Type B pancreatic cell (in vitro differentiated cells): Measurements from ENCODE around the gene LALBA. TPM values are rescaled to one million over a fixed set of nuclear protein-coding genes. Genes with fewer than 3 reads are reported as not detected.

Source experiments
- DNase-seq: peaks from one replicate; pipeline ENCODE4 v3.0.0; 2021; ENCODE audit warnings: mixed read lengths; ENCODE audit not compliant: unreplicated experiment; ENCODE audit errors: extremely low spot score
- H3K27ac Mint-ChIP-seq: 2 replicates; pipeline ENCODE4 v1.8.0; 2021; ENCODE audit warnings: mild to moderate bottlenecking, mixed read lengths
- H3K27me3 Mint-ChIP-seq: 2 replicates; pipeline ENCODE4 v1.8.0; 2021; ENCODE audit warnings: mixed read lengths
- H3K36me3 Mint-ChIP-seq: 2 replicates; pipeline ENCODE4 v1.8.0; 2021; ENCODE audit warnings: mixed read lengths
- H3K4me1 Mint-ChIP-seq: one replicate; pipeline ENCODE4 v1.8.0; 2021; ENCODE audit warnings: mixed read lengths; ENCODE audit not compliant: unreplicated experiment
- H3K4me3 Mint-ChIP-seq: 2 replicates; pipeline ENCODE4 v1.8.0; 2021; ENCODE audit warnings: mild to moderate bottlenecking, mixed read lengths
- H3K9me3 Mint-ChIP-seq: 2 replicates; pipeline ENCODE4 v1.8.0; 2021; ENCODE audit warnings: mixed read lengths
- total RNA-seq: library from RNA; stranded (reverse); gene quantifications from 2 replicates; pipeline ENCODE4 v1.2.1, GENCODE V29; 2021; ENCODE audit warnings: low replicate concordance
- TF ChIP-seq, protein P1 (sequence below): fragments of 200-600 bp; sonication (generic); conservative IDR thresholded peaks from 2 replicates; pipeline ENCODE4 v1.5.0; 2021; ENCODE audit warnings: antibody characterized with exemption, mild to moderate bottlenecking

LALBA gene
- total RNA-seq, 1 donor from 2014 or later = not detected

DNA sequence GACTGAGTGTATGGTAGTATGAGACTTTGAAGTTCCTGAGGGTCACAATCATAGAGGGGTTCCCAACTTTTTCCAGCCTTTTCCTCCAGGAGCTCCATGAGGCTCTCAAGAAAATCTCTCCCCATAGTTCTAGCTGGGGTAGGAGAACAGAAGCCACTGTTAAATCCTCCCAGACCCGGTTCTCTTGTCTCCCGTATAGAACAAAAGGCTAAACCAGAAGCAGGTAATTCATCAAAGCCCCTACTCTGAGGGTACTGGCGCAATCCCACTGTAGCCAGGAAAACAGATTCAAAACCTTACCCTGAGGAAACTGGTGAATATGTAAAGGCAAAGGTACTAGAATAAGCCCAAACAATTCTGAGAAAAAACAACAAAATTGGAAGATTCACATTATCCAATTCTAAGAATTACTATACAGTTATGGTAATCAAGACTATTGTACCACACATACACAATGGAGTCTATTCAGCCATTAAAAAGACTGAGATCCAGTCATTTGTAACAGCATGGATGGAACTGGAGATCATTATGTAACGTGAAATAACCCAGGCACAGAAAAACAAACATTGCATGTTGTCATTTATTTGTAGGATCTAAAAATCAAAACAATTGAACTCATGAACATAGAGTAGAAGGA is 23.9 kb downstream of the LALBA start:
- TF ChIP-seq, protein P1, sequence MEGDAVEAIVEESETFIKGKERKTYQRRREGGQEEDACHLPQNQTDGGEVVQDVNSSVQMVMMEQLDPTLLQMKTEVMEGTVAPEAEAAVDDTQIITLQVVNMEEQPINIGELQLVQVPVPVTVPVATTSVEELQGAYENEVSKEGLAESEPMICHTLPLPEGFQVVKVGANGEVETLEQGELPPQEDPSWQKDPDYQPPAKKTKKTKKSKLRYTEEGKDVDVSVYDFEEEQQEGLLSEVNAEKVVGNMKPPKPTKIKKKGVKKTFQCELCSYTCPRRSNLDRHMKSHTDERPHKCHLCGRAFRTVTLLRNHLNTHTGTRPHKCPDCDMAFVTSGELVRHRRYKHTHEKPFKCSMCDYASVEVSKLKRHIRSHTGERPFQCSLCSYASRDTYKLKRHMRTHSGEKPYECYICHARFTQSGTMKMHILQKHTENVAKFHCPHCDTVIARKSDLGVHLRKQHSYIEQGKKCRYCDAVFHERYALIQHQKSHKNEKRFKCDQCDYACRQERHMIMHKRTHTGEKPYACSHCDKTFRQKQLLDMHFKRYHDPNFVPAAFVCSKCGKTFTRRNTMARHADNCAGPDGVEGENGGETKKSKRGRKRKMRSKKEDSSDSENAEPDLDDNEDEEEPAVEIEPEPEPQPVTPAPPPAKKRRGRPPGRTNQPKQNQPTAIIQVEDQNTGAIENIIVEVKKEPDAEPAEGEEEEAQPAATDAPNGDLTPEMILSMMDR = no peak
- Mint-ChIP-seq H3K27ac (no peak overlapping the region), H3K4me1 (no peaks in the 10 kb centered on the region), H3K27me3 (peaks cover 36% of the 10 kb centered on the region), H3K9me3 (no peaks in the 10 kb centered on the region), H3K4me3 (no peak overlapping the region), H3K36me3 (no peaks in the 10 kb centered on the region)
- no peak for DNase-seq

DNA sequence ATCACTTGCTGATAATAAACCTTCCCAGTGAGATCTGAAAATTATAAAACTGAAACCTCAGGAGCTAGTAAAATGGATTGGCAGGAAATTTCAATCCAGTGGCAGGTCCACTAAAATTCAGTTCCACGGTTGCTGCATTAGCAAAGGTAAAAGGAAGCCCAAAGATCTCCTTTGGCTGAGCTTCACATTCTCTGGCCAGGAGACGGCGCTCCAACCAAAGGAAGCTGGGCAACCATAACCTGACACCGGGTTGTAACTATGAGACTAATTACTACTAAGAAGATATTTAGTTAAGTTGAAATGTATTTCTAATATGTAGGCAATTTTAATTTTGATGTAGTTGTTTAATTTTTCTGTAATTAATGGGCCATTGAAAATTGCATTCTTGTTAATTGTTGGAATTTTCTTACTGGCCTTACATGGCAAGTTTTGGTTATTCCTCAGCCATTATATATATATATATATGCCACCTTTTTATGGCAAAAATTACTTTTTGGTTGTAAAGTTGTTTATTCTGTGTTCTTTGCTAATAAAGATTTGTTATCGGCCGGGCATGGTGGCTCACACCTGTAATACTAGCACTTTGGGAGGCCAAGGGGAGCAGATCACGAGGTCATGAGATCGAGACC is 27.4 kb downstream of the LALBA start:
- peaks cover 28% of the 10 kb centered on the region for H3K27me3 Mint-ChIP-seq

DNA sequence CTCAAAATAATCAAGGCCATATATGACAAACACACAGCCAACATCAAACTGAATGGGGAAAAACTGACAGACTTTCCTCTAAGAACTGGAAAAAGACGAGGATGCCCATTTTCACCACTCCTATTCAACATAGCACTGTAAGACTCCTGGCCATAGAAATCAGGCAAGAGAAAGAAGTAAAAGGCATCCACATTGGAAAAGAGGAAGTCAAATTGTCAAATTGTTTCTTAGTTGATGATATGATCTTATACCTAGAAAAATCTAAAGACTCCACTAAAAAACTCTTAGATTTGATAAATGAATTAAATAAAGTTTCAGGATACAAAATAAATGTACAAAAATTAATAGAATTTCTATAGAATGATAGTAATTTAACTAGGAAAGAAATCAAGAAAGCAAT is 33.2 kb downstream of the LALBA start:
- peaks cover 11% of the 10 kb centered on the region for H3K27me3 Mint-ChIP-seq
- no peak overlapping the region for H3K27ac Mint-ChIP-seq
- no peaks in the 10 kb centered on the region for H3K36me3 Mint-ChIP-seq
- H3K4me1 Mint-ChIP-seq = no peaks in the 10 kb centered on the region
- no peaks in the 10 kb centered on the region for H3K9me3 Mint-ChIP-seq
- H3K4me3 Mint-ChIP-seq = no peak overlapping the region
- DNase-seq = no peak
- TF ChIP-seq, protein P1 = no peak

More for the DNA sequence above, 27.4 kb downstream of the LALBA start:
- H3K4me3 Mint-ChIP-seq = no peak overlapping the region
- H3K4me1 Mint-ChIP-seq = no peaks in the 10 kb centered on the region
- no peaks in the 10 kb centered on the region for H3K36me3 Mint-ChIP-seq
- H3K27ac Mint-ChIP-seq = no peak overlapping the region
- TF ChIP-seq, protein P1 = peak; percentile 68
- H3K9me3 Mint-ChIP-seq = no peaks in the 10 kb centered on the region
- DNase-seq = no peak

DNA sequence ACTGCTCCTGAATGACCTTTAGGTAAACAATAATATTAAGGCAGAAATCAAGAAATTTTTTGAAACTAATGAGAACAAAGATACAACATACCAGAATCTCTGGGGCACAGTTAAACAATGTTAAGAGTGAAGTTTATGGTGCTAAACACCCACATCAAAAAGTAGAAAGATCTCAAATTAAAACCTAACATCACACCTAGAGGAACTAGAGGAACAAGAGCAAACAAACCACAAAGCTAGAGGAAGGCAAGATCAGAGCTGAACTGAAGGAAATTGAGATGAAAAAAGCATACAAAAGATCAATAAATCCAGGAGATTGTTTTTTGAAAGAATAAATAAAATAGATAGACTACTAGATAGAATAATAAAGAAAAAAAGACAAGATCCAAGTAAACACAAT is 37.2 kb downstream of the LALBA start:
- H3K9me3 Mint-ChIP-seq = no peaks in the 10 kb centered on the region
- H3K4me3 Mint-ChIP-seq = no peak overlapping the region
- no peaks in the 10 kb centered on the region for H3K36me3 Mint-ChIP-seq
- peaks cover 6% of the 10 kb centered on the region for H3K27me3 Mint-ChIP-seq
- no peak overlapping the region for H3K27ac Mint-ChIP-seq
- H3K4me1 Mint-ChIP-seq = no peaks in the 10 kb centered on the region
- TF ChIP-seq, protein P1 = no peak
- DNase-seq = no peak

DNA sequence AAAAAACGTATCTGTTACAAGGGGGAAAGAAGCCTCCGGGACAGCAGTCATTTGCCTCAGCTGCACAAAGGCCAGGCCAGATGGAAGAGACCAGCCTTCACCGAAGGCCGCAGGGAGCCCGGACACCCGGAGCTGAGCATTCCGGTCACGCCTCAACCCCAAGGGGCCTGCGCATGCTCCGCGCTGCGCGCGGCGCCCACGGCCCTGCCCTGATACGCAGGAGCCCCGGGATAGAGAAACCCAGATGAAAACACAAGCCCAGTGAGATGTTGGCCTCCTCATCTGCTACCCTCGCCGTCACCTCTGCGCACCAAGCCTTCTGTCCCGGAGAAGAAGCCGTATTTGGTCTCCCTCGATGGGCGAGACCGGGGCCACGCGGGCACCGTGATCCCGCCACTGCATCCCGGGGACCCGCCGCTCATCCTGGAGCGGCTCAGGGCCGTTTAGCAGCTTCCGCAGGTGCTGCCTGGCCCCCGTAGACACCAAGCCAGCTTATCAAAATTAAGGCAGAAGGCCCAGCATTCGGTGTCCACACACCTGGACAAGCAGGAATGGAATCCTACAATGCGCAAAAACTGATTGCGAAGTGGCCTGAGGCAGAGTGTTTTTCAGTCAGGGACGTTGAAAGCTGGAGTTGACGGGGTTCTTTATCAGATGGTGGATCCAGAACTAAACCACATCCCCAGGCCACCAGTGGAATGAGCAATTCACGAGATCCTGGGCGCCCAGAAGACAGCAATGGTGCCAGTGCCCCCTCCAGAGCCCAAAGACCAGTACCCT is 41.8 kb downstream of the LALBA start:
- Mint-ChIP-seq H3K27me3 (peaks cover 8% of the 10 kb centered on the region), H3K27ac (no peak overlapping the region), H3K4me3 (no peak overlapping the region), H3K36me3 (no peaks in the 10 kb centered on the region), H3K4me1 (no peaks in the 10 kb centered on the region), H3K9me3 (no peaks in the 10 kb centered on the region)
- TF ChIP-seq, protein P1 = no peak
- no peak for DNase-seq
